Astrocyte (in vitro differentiated cells and primary cell): ENCODE data around the gene IFI44L.
A peak's percentile ranks its signal among the peaks of the same experiment; 100 is the strongest.

Source experiments
- EZH2 ChIP-seq: IDR thresholded peaks from 2 replicates; pipeline ENCODE4 v1.6.1; 2012; ENCODE audit warnings: mild to moderate bottlenecking, low read length, inconsistent platforms; ENCODE audit not compliant: insufficient read depth
- TF ChIP-seq, protein P1 (sequence below): IDR thresholded peaks from 2 replicates; pipeline ENCODE4 v1.5.1; 2011; ENCODE audit warnings: low read depth, mild to moderate bottlenecking, inconsistent platforms, low read length, moderate library complexity; ENCODE audit not compliant: insufficient read depth

GRCh38 chr1:78607334-78607927 lies 12.8 kb upstream of the IFI44L start:
- TF ChIP-seq, protein P1, sequence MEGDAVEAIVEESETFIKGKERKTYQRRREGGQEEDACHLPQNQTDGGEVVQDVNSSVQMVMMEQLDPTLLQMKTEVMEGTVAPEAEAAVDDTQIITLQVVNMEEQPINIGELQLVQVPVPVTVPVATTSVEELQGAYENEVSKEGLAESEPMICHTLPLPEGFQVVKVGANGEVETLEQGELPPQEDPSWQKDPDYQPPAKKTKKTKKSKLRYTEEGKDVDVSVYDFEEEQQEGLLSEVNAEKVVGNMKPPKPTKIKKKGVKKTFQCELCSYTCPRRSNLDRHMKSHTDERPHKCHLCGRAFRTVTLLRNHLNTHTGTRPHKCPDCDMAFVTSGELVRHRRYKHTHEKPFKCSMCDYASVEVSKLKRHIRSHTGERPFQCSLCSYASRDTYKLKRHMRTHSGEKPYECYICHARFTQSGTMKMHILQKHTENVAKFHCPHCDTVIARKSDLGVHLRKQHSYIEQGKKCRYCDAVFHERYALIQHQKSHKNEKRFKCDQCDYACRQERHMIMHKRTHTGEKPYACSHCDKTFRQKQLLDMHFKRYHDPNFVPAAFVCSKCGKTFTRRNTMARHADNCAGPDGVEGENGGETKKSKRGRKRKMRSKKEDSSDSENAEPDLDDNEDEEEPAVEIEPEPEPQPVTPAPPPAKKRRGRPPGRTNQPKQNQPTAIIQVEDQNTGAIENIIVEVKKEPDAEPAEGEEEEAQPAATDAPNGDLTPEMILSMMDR, result peak; percentile 49
- no peak for TF ChIP-seq EZH2
